WTC11 (cell line): ENCODE data around the gene OTOG. TPM values are rescaled to one million over a fixed set of nuclear protein-coding genes. Genes with fewer than 3 reads are reported as not detected.

Experiments used
- ATAC-seq: fragments of 200-7000 bp; cut with Tn5 transposase; 2 replicates; pipeline ENCODE4 v1.10.0; 2021; ENCODE audit warnings: mild to moderate bottlenecking, moderate library complexity
- CTCF ChIA-PET: fragments of 300-600 bp; sonication (Branson Sonifier 250); formaldehyde crosslinking; loops from one replicate; lab custom pipeline; 2021; ENCODE audit warnings: antibody characterized with exemption; lab: Charles Lee
- POLR2A ChIA-PET: fragments of 350-600 bp; sonication (Branson Sonifier 250); formaldehyde crosslinking; loops from one replicate; lab custom pipeline; 2021; ENCODE audit warnings: antibody characterized with exemption; lab: Charles Lee
- DNase-seq: peaks from one replicate; pipeline ENCODE4 v3.0.0; 2021; ENCODE audit warnings: low spot score
- H3K27ac Mint-ChIP-seq: 2 replicates; pipeline ENCODE4 v1.8.0; 2021; ENCODE audit warnings: mixed read lengths
- H3K27me3 Mint-ChIP-seq: 2 replicates; pipeline ENCODE4 v1.8.0; 2021; ENCODE audit warnings: low read depth, mild to moderate bottlenecking, moderate library complexity, mixed read lengths
- H3K36me3 Mint-ChIP-seq: 2 replicates; pipeline ENCODE4 v1.8.0; 2021; ENCODE audit warnings: mixed read lengths
- H3K4me1 Mint-ChIP-seq: 2 replicates; pipeline ENCODE4 v1.8.0; 2022; ENCODE audit warnings: mixed read lengths
- H3K4me3 Mint-ChIP-seq: 2 replicates; pipeline ENCODE4 v1.8.0; 2021; ENCODE audit warnings: mild to moderate bottlenecking, moderate library complexity, mixed read lengths
- H3K9me3 Mint-ChIP-seq: 2 replicates; pipeline ENCODE4 v1.8.0; 2021; ENCODE audit warnings: mixed read lengths
- CREM ChIP-seq: sonication (generic); formaldehyde crosslinking; IDR thresholded peaks from 2 replicates; pipeline ENCODE4 v1.8.1; 2022; ENCODE audit warnings: mild to moderate bottlenecking, missing genetic modification reagents, moderate library complexity
- ELF4 ChIP-seq: sonication (generic); formaldehyde crosslinking; IDR thresholded peaks from 2 replicates; pipeline ENCODE4 v1.8.1; 2022; ENCODE audit warnings: low read depth, mild to moderate bottlenecking, moderate library complexity, missing genetic modification reagents
- ESRRA ChIP-seq: sonication (generic); formaldehyde crosslinking; IDR thresholded peaks from 2 replicates; pipeline ENCODE4 v1.8.1; 2022; ENCODE audit warnings: mild to moderate bottlenecking, missing genetic modification reagents, borderline replicate concordance
- GTF2I ChIP-seq: fragments of 250-450 bp; sonication (Bioruptor Pico); conservative IDR thresholded peaks from 2 replicates; pipeline ENCODE4 v1.4.0; 2021; ENCODE audit warnings: mild to moderate bottlenecking
- NFATC4 ChIP-seq: fragments of 250-450 bp; sonication (Bioruptor Pico); IDR thresholded peaks from 2 replicates; pipeline ENCODE4 v1.9.0; 2021; ENCODE audit warnings: mild to moderate bottlenecking
- NFE2L1 ChIP-seq: sonication (generic); formaldehyde crosslinking; IDR thresholded peaks from 2 replicates; pipeline ENCODE4 v1.8.1; 2023; ENCODE audit warnings: missing genetic modification reagents
- ZNF121 ChIP-seq: sonication (generic); formaldehyde crosslinking; IDR thresholded peaks from 2 replicates; pipeline ENCODE4 v1.8.0; 2023; ENCODE audit warnings: missing genetic modification reagents
- total RNA-seq: library from RNA; stranded (reverse); gene quantifications from 3 replicates; pipeline ENCODE4 v1.2.3, GENCODE V29; 2021
- TF ChIP-seq, protein P1 (sequence below): sonication (generic); formaldehyde crosslinking; IDR thresholded peaks from 2 replicates; pipeline ENCODE4 v1.8.0; 2022; ENCODE audit warnings: mild to moderate bottlenecking, missing genetic modification reagents
- TF ChIP-seq, protein P2 (sequence below): sonication (generic); formaldehyde crosslinking; IDR thresholded peaks from 2 replicates; pipeline ENCODE4 v1.8.1; 2023; ENCODE audit warnings: mild to moderate bottlenecking, missing genetic modification reagents, borderline replicate concordance
- TF ChIP-seq, protein P3 (sequence below): sonication (generic); formaldehyde crosslinking; IDR thresholded peaks from 2 replicates; pipeline ENCODE4 v1.8.0; 2022; ENCODE audit warnings: mild to moderate bottlenecking, missing genetic modification reagents
- TF ChIP-seq, protein P4 (sequence below): sonication (generic); formaldehyde crosslinking; IDR thresholded peaks from 2 replicates; pipeline ENCODE4 v1.8.1; 2022; ENCODE audit warnings: mild to moderate bottlenecking, moderate library complexity, missing genetic modification reagents
- TF ChIP-seq, protein P5 (sequence below): sonication (generic); formaldehyde crosslinking; IDR thresholded peaks from 2 replicates; pipeline ENCODE4 v1.8.1; 2023; ENCODE audit warnings: mild to moderate bottlenecking, missing genetic modification reagents
- TF ChIP-seq, protein P6 (sequence below): fragments of 250-450 bp; sonication (Bioruptor Pico); IDR thresholded peaks from 2 replicates; pipeline ENCODE4 v1.9.0; 2021; ENCODE audit warnings: mild to moderate bottlenecking
- TF ChIP-seq, protein P7 (sequence below): fragments of 250-450 bp; sonication (Bioruptor Pico); IDR thresholded peaks from 2 replicates; pipeline ENCODE4 v1.8.0; 2021; ENCODE audit warnings: mild to moderate bottlenecking

The OTOG gene
- total RNA-seq, 1 experiment from 2014 or later: 1.4 TPM

DNA sequence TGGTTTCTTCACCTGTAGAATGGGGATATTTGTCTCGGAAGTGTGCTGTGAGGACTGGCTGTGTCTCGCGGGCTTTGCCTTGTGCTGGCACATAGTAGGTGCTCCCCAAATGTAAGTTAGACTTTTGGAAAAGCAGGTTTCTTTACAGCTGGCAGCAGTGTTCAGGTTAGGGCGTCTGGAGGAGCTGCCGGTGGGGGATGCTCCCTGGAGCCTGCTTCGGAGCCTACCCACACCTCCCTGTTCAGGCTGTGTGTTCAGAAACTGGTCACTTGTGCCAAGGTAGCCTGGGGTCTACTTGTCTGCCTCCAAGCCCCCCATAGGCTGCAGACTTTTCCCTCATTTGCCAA, 60.0 kb downstream of the OTOG start (continued):
- TF ChIP-seq, protein P1, sequence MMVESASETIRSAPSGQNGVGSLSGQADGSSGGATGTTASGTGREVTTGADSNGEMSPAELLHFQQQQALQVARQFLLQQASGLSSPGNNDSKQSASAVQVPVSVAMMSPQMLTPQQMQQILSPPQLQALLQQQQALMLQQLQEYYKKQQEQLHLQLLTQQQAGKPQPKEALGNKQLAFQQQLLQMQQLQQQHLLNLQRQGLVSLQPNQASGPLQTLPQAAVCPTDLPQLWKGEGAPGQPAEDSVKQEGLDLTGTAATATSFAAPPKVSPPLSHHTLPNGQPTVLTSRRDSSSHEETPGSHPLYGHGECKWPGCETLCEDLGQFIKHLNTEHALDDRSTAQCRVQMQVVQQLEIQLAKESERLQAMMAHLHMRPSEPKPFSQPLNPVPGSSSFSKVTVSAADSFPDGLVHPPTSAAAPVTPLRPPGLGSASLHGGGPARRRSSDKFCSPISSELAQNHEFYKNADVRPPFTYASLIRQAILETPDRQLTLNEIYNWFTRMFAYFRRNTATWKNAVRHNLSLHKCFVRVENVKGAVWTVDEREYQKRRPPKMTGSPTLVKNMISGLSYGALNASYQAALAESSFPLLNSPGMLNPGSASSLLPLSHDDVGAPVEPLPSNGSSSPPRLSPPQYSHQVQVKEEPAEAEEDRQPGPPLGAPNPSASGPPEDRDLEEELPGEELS (CRISPR knock-in tag): no peak
- TF ChIP-seq, protein P2, sequence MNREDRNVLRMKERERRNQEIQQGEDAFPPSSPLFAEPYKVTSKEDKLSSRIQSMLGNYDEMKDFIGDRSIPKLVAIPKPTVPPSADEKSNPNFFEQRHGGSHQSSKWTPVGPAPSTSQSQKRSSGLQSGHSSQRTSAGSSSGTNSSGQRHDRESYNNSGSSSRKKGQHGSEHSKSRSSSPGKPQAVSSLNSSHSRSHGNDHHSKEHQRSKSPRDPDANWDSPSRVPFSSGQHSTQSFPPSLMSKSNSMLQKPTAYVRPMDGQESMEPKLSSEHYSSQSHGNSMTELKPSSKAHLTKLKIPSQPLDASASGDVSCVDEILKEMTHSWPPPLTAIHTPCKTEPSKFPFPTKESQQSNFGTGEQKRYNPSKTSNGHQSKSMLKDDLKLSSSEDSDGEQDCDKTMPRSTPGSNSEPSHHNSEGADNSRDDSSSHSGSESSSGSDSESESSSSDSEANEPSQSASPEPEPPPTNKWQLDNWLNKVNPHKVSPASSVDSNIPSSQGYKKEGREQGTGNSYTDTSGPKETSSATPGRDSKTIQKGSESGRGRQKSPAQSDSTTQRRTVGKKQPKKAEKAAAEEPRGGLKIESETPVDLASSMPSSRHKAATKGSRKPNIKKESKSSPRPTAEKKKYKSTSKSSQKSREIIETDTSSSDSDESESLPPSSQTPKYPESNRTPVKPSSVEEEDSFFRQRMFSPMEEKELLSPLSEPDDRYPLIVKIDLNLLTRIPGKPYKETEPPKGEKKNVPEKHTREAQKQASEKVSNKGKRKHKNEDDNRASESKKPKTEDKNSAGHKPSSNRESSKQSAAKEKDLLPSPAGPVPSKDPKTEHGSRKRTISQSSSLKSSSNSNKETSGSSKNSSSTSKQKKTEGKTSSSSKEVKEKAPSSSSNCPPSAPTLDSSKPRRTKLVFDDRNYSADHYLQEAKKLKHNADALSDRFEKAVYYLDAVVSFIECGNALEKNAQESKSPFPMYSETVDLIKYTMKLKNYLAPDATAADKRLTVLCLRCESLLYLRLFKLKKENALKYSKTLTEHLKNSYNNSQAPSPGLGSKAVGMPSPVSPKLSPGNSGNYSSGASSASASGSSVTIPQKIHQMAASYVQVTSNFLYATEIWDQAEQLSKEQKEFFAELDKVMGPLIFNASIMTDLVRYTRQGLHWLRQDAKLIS: no peak

DNA sequence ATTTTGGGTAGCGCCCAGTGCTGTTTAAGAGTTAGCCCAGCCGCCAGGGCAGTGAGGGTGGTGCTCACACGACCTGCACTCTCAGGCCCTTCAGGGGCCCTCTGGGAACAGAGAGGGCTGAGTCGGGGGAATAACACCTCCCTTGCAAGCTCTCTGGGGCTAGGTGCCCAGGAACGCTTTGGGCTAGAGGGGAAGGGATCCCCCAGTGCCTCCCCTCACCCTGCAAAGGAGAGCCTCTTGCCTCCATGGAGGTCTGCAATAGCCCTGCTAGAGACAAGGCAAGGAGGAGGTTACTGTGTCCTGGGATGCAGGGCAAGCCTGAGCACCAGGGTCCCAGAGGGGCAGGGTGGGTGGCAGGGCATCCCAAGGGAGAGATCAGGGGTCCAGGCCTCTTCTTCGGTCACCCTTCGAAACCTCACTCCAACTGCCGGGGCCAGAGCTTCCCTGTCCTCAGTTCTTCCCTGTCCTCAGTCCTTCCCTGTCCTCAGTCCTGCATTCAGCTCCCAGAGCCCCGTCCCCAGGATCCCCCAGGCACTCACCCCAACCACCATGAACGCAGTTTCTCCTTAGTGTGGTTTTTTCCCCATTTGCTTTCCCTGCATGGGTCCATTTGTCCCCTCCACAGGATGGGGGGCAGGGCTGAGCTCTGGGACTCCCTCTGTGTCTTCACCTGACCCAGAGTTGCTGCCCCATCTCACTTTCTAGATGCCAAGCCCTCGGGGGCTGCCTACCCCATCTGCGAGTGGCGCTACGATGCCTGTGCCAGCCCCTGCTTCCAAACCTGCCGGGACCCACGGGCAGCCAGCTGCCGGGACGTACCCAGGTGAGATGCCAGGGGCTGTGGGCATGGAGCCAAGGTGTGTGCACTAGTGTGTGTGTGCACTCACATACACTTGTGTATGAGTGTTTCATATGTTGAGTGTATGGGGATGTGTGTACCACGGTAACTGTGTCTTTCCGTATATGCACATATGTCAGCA, 60.8 kb downstream of the OTOG start:
- DNase-seq (no peak), ATAC-seq (no peak)
- Mint-ChIP-seq H3K27me3 (no peaks in the 10 kb centered on the region; the same call in 1 of the 2 replicates), H3K4me3 (no peak overlapping the region), H3K36me3 (no peaks in the 10 kb centered on the region), H3K9me3 (no peaks in the 10 kb centered on the region), H3K4me1 (no peaks in the 10 kb centered on the region), H3K27ac (no peak overlapping the region)
- TF ChIP-seq NFE2L1: no peak
- TF ChIP-seq CREM (CRISPR knock-in tag): no peak
- TF ChIP-seq ESRRA: no peak
- no peak for TF ChIP-seq GTF2I (CRISPR knock-in tag)
- TF ChIP-seq, protein P3, sequence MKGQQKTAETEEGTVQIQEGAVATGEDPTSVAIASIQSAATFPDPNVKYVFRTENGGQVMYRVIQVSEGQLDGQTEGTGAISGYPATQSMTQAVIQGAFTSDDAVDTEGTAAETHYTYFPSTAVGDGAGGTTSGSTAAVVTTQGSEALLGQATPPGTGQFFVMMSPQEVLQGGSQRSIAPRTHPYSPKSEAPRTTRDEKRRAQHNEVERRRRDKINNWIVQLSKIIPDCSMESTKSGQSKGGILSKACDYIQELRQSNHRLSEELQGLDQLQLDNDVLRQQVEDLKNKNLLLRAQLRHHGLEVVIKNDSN (CRISPR knock-in tag): no peak
- no peak for TF ChIP-seq ZNF121
- no peak for TF ChIP-seq ELF4 (CRISPR knock-in tag)
- TF ChIP-seq, protein P4, sequence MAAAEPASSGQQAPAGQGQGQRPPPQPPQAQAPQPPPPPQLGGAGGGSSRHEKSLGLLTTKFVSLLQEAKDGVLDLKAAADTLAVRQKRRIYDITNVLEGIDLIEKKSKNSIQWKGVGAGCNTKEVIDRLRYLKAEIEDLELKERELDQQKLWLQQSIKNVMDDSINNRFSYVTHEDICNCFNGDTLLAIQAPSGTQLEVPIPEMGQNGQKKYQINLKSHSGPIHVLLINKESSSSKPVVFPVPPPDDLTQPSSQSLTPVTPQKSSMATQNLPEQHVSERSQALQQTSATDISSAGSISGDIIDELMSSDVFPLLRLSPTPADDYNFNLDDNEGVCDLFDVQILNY (CRISPR knock-in tag): no peak
- TF ChIP-seq, protein P5, sequence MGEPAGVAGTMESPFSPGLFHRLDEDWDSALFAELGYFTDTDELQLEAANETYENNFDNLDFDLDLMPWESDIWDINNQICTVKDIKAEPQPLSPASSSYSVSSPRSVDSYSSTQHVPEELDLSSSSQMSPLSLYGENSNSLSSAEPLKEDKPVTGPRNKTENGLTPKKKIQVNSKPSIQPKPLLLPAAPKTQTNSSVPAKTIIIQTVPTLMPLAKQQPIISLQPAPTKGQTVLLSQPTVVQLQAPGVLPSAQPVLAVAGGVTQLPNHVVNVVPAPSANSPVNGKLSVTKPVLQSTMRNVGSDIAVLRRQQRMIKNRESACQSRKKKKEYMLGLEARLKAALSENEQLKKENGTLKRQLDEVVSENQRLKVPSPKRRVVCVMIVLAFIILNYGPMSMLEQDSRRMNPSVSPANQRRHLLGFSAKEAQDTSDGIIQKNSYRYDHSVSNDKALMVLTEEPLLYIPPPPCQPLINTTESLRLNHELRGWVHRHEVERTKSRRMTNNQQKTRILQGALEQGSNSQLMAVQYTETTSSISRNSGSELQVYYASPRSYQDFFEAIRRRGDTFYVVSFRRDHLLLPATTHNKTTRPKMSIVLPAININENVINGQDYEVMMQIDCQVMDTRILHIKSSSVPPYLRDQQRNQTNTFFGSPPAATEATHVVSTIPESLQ (CRISPR knock-in tag): no peak
- TF ChIP-seq NFATC4 (CRISPR knock-in tag): no peak
- TF ChIP-seq, protein P6, sequence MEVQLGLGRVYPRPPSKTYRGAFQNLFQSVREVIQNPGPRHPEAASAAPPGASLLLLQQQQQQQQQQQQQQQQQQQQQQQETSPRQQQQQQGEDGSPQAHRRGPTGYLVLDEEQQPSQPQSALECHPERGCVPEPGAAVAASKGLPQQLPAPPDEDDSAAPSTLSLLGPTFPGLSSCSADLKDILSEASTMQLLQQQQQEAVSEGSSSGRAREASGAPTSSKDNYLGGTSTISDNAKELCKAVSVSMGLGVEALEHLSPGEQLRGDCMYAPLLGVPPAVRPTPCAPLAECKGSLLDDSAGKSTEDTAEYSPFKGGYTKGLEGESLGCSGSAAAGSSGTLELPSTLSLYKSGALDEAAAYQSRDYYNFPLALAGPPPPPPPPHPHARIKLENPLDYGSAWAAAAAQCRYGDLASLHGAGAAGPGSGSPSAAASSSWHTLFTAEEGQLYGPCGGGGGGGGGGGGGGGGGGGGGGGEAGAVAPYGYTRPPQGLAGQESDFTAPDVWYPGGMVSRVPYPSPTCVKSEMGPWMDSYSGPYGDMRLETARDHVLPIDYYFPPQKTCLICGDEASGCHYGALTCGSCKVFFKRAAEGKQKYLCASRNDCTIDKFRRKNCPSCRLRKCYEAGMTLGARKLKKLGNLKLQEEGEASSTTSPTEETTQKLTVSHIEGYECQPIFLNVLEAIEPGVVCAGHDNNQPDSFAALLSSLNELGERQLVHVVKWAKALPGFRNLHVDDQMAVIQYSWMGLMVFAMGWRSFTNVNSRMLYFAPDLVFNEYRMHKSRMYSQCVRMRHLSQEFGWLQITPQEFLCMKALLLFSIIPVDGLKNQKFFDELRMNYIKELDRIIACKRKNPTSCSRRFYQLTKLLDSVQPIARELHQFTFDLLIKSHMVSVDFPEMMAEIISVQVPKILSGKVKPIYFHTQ (CRISPR knock-in tag): no peak
- TF ChIP-seq, protein P7, sequence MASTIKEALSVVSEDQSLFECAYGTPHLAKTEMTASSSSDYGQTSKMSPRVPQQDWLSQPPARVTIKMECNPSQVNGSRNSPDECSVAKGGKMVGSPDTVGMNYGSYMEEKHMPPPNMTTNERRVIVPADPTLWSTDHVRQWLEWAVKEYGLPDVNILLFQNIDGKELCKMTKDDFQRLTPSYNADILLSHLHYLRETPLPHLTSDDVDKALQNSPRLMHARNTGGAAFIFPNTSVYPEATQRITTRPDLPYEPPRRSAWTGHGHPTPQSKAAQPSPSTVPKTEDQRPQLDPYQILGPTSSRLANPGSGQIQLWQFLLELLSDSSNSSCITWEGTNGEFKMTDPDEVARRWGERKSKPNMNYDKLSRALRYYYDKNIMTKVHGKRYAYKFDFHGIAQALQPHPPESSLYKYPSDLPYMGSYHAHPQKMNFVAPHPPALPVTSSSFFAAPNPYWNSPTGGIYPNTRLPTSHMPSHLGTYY (CRISPR knock-in tag): no peak
- POLR2A ChIA-PET: no interaction called here
- CTCF ChIA-PET: interaction anchor here (0.7 to 2.1 kb wide), 4 partner anchors 9 to 127 kb away, joined by 3 to 9 read pairs (median 3); partner anchors contain the start of genes KCNC1 and MYOD1
